ENCODE measurements around the gene KCTD19. TPM values are rescaled to one million over a fixed set of nuclear protein-coding genes. Genes with fewer than 3 reads are reported as not detected.

KCTD19 gene
- total and polyA plus RNA-seq, 10 donors = 0.16 to 0.73 (median 0.41) TPM; not detected in 2

DNA sequence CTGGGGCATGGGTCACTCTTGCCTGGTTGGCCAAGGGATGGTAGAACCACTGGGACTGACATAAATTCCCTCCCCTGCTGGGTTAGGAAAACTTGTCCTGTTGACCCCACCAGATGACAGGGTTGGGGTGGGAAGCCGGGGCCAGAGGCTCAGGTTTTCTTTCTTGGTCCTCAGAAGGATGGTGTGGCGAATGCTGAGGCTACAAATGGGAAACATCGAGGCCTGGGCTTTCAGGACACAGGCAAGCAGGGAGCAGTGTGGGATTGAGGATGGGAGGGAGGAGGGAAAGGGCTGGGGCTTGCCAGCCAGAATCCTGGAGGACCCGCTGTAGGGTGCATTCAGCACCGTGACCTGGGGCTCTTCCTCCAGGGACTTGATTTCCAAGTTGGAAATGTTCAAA, 61.7 kb downstream of the KCTD19 start:
- TF ChIP-seq POLR2AphosphoS5 (IDR thresholded peaks at IDR 0.05) (no peak), POLR2A (IDR thresholded peaks at IDR 0.05) (no peak)
- TF ChIP-seq, protein P1, sequence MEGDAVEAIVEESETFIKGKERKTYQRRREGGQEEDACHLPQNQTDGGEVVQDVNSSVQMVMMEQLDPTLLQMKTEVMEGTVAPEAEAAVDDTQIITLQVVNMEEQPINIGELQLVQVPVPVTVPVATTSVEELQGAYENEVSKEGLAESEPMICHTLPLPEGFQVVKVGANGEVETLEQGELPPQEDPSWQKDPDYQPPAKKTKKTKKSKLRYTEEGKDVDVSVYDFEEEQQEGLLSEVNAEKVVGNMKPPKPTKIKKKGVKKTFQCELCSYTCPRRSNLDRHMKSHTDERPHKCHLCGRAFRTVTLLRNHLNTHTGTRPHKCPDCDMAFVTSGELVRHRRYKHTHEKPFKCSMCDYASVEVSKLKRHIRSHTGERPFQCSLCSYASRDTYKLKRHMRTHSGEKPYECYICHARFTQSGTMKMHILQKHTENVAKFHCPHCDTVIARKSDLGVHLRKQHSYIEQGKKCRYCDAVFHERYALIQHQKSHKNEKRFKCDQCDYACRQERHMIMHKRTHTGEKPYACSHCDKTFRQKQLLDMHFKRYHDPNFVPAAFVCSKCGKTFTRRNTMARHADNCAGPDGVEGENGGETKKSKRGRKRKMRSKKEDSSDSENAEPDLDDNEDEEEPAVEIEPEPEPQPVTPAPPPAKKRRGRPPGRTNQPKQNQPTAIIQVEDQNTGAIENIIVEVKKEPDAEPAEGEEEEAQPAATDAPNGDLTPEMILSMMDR (IDR thresholded peaks at IDR 0.05 in 8 of 11, conservative IDR thresholded peaks at IDR 0.05 in 3 of 11) = no peak
- 88 to 95% (median 91%) methylated on average over 5 of the region's 5 CpGs for WGBS, 5 donors
- intact Hi-C loops (cut with DNase I; ENCODE audit: low total_unique reads) = loop anchor here (10.0 kb wide), 1 partner anchor 140 kb away; no protein-coding TSS in a partner anchor
- Histone ChIP-seq H3K9me3 (no peaks in the 10 kb centered on the region), H3K27me3 (replicated peaks in 1 of 7) (peaks cover 0 to 3% (median 0%) of the 10 kb centered on the region in 7 donors), H3K4me1 (peaks cover 0 to 31% (median 10%) of the 10 kb centered on the region in 6 donors), H3K27ac (no peak overlapping the region), H3K36me3 (no peaks in the 10 kb centered on the region), H3K4me3 (no peak overlapping the region)
- DNase-seq = peak; percentile 50

DNA sequence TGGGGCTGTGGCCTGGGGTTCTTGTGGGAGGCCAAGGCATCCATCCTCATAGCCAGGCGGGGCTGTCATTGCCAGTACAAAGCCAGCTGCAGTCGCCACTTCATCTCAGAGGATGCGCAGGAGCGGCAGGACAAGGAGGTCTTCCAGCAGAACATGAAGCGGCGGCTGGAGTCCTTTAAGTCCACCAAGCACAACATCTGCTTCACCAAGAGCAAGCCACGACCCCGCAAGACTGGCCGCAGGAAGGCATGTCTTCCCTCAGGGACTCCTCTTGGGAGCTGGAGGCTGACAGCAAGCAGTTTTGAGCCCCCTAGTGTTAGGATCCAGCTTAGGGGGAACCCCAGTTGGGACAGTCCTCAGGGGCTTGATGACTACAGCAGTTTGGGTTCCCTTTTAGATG, 62.3 kb downstream of the KCTD19 start:
- H3K4me1 ChIP-seq = peaks cover 0 to 35% (median 14%) of the 10 kb centered on the region in 6 donors
- TF ChIP-seq, protein P1 (IDR thresholded peaks at IDR 0.05 in 8 of 11, conservative IDR thresholded peaks at IDR 0.05 in 3 of 11) = no peak
- TF ChIP-seq POLR2A (IDR thresholded peaks at IDR 0.05) = no peak
- no peak for TF ChIP-seq POLR2AphosphoS5 (IDR thresholded peaks at IDR 0.05)
- no peaks in the 10 kb centered on the region for H3K9me3 ChIP-seq
- no peak overlapping the region for H3K27ac ChIP-seq
- H3K36me3 ChIP-seq = no peaks in the 10 kb centered on the region
- intact Hi-C loops (cut with DNase I; ENCODE audit: low total_unique reads) = loop anchor here (10.0 kb wide), 1 partner anchor 141 kb away; no protein-coding TSS in a partner anchor
- DNase-seq = peak; percentile 68
- peaks cover 0 to 3% (median 0%) of the 10 kb centered on the region in 7 donors for H3K27me3 ChIP-seq (replicated peaks in 1 of 7)
- 77 to 91% (median 85%) methylated on average over 9 of the region's 9 CpGs for WGBS, 5 donors
- no peak overlapping the region for H3K4me3 ChIP-seq

DNA sequence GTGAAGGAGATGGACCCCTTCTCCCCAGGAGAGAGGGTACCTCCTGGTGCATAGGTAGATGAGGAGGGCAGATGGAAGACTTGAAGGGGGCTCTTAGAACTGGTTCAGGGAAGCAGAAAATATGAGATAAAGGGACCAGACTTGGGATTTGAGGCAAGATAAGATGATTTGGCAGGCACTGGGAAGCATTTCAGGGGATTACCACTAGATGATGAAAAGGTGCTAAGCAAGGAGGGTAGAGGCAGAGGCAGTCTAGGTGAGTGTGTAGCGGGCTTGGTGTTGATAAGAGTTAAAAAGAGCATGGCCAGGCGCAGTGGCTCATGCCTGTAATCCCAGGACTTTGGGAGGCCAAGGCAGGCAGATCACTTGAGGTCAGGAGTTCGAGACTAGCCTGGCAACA, 63.3 kb downstream of the KCTD19 start:
- no peaks in the 10 kb centered on the region for H3K9me3 ChIP-seq
- H3K4me3 ChIP-seq = no peak overlapping the region
- H3K27me3 ChIP-seq (replicated peaks in 1 of 7) = peaks cover 0 to 3% (median 0%) of the 10 kb centered on the region in 7 donors
- 84 to 96% (median 90%) methylated on average over 3 of the region's 3 CpGs for WGBS, 5 donors
- peaks cover 0 to 31% (median 14%) of the 10 kb centered on the region in 6 donors for H3K4me1 ChIP-seq
- DNase-seq = no peak
- no peaks in the 10 kb centered on the region for H3K36me3 ChIP-seq
- no peak overlapping the region for H3K27ac ChIP-seq
- no peak for TF ChIP-seq POLR2AphosphoS5 (IDR thresholded peaks at IDR 0.05)
- TF ChIP-seq POLR2A (IDR thresholded peaks at IDR 0.05) = no peak
- TF ChIP-seq, protein P1 (IDR thresholded peaks at IDR 0.05 in 8 of 11, conservative IDR thresholded peaks at IDR 0.05 in 3 of 11) = no peak
- intact Hi-C loops (cut with DNase I; ENCODE audit: low total_unique reads) = loop anchor here (10.0 kb wide), 1 partner anchor 142 kb away; no protein-coding TSS in a partner anchor

DNA sequence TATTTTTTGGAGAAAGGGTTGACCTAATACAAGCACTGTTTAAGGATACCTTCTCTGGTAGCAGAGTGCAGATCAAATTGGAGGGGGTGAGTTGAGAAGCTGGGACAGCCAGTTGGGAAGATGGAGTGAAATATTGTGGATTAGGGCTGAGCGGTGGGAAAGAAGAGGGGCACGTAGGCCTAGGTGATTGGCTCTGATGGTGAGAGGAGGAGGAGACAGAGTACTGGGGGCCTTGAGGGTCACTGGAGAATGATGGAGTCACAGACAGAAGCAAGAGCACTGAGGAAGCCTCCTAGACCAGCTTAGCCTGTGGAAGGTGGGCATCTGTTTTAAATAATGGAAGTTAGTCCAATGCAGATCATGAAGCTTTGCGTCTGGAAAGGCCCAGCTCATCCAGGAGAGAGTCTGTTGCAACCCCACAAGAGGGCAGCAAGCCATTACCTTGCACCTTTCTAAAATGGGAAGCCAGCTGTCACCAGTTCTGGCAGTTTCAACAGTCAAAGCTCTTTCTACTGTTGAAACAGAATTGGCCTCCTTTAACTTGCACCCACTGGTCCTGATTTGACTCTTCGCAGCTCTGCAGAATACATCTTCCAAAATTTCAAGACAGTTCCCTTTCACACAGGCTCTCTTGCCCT, 66.0 kb downstream of the KCTD19 start:
- Histone ChIP-seq H3K27me3 (replicated peaks in 1 of 7) (peaks cover 0 to 7% (median 0%) of the 10 kb centered on the region in 7 donors), H3K4me1 (peaks cover 0 to 36% (median 11%) of the 10 kb centered on the region in 6 donors), H3K9me3 (no peaks in the 10 kb centered on the region), H3K4me3 (no peak overlapping the region), H3K36me3 (peaks cover 0 to 6% (median 0%) of the 10 kb centered on the region in 6 donors), H3K27ac (peak overlapping the region in 1 of 8 donors; percentile 4)
- intact Hi-C loops (cut with DNase I; ENCODE audit: low total_unique reads) = loop anchor here (10.0 kb wide), 1 partner anchor 144 kb away; no protein-coding TSS in a partner anchor
- TF ChIP-seq POLR2A (IDR thresholded peaks at IDR 0.05) = no peak
- TF ChIP-seq POLR2AphosphoS5 (IDR thresholded peaks at IDR 0.05) = no peak
- TF ChIP-seq, protein P1 (IDR thresholded peaks at IDR 0.05 in 8 of 11, conservative IDR thresholded peaks at IDR 0.05 in 3 of 11) = peak in 10 of 11 experiments; percentile 23 to 64 (median 51)
- DNase-seq = peak; percentile 53
- WGBS, 5 donors = 70 to 83% (median 74%) methylated on average over 4 of the region's 4 CpGs
